ENCODE measurements around the gene RPGRIP1.
"Not testable (repeated sequence)": the region's sequence is repeated elsewhere in the genome, so short reads cannot be mapped to it uniquely, and the experiment has no call there.

The RPGRIP1 gene

DNA sequence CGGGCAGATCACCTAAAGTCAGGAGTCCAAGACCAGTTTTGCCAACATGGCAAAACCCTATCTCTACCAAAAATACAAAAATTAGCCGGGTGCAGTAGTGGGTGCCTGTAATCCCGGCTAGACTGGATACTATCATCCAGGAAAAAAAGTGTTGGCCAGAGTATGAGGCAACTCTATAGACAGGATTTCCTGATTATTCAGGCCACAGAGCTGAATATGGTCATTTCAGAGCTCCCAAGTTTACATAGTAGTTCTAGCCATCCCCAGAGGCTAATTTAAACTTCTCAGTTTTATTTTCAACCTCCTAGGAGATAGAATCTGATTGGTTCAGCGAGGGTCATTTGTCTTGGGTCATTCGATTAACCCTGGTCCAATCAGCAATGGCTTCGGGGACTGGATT lies 7.3 kb downstream of the RPGRIP1 start:
- no peak for DNase-seq (ENCODE audit: low read depth)
- TF ChIP-seq, protein P1, sequence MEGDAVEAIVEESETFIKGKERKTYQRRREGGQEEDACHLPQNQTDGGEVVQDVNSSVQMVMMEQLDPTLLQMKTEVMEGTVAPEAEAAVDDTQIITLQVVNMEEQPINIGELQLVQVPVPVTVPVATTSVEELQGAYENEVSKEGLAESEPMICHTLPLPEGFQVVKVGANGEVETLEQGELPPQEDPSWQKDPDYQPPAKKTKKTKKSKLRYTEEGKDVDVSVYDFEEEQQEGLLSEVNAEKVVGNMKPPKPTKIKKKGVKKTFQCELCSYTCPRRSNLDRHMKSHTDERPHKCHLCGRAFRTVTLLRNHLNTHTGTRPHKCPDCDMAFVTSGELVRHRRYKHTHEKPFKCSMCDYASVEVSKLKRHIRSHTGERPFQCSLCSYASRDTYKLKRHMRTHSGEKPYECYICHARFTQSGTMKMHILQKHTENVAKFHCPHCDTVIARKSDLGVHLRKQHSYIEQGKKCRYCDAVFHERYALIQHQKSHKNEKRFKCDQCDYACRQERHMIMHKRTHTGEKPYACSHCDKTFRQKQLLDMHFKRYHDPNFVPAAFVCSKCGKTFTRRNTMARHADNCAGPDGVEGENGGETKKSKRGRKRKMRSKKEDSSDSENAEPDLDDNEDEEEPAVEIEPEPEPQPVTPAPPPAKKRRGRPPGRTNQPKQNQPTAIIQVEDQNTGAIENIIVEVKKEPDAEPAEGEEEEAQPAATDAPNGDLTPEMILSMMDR (IDR thresholded peaks at IDR 0.05; ENCODE audit: control insufficient read depth, extremely low read depth, insufficient read depth) = no peak
- H3K4me3 ChIP-seq (ENCODE audit: low read depth, low read length) = no peak overlapping the region

DNA sequence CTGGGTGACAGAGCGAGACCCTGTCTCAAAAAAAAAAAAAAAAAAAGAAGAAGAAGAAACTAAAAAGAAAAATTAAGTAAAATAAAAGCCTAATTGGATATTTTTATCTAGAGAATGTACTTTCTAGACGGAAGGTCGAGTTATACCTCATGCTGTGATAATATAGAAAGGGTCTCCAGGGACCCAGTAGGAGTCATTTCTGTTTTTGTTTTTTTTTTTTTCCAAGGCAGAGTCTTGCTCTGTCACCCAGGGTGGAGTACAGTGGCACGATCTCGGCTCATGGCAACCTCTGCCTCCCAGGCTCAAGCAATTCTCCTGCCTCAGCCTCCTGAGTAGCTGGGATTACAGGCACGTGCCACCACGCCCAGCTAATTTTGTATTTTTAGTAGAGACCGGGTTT lies 14.1 kb downstream of the RPGRIP1 start:
- H3K4me3 ChIP-seq (ENCODE audit: low read depth, low read length); DNase-seq (ENCODE audit: low read depth): not testable (repeated sequence)

DNA sequence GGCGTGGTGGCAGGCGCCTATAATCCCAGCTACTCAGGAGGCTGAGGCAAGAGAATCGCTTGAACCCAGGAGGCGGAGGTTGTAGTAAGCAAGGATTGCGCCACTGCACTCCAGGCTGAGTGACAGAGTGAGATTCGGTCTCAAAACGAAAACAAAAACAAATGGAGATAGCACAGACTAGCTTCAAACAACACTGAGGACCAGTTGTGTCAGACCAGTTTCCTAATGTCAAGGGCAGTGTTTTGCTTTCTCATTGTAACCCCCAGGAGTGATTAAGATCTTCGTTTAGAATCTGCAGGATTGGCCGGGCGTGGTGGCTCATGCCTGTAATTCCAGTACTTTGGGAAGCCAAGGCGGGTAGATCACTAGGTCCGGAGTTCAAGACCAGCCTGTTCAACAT lies 18.5 kb downstream of the RPGRIP1 start:
- no peak overlapping the region for H3K4me3 ChIP-seq (ENCODE audit: low read depth, low read length)
- TF ChIP-seq, protein P1 (IDR thresholded peaks at IDR 0.05; ENCODE audit: control insufficient read depth, extremely low read depth, insufficient read depth) = no peak
- DNase-seq (ENCODE audit: low read depth) = no peak

DNA sequence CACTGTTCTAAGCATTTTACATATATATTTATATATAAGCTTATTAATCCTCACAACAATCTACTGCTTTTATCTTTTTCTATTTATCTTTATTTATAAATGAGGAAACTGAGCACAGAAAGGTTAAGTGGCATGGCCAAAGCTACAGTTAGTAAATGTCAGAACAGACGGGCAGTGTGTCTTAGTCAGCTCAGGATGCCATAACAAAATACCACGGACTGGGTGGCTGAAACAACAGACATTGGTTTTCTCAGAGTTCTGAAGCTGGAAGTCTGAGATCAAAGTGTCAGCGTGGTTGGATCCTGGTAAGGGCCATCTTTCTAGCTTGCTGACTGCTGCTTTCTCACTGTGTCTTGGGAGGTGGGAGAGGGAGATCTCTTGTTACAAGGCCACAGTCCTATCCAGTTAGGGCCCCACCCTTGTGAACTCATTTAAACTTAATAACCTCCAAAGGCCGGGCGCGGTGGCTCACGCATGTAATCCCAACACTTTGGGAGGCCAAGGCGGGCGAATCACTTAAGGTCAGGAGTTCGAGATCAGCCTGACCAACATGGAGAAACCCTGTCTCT lies 19.8 kb downstream of the RPGRIP1 start:
- TF ChIP-seq, protein P1 (IDR thresholded peaks at IDR 0.05; ENCODE audit: control insufficient read depth, extremely low read depth, insufficient read depth) = no peak
- no peak for DNase-seq (ENCODE audit: low read depth)
- no peak overlapping the region for H3K4me3 ChIP-seq (ENCODE audit: low read depth, low read length)

DNA sequence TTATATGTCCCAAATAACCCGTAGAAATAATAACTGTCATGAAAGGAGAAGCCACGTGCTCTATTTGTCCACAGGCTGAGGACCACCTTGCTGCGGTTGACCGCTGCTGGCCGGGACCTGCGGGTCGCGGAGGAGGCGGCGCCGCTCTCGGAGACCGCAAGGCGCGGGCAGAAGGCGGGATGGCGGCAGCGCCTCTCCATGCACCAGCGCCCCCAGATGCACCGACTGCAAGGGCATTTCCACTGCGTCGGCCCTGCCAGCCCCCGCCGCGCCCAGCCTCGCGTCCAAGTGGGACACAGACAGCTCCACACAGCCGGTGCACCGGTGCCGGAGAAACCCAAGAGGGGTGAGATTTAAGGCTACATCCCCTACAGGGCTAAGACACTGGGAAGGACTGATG lies 21.0 kb downstream of the RPGRIP1 start:
- no peak overlapping the region for H3K4me3 ChIP-seq (ENCODE audit: low read depth, low read length)
- TF ChIP-seq, protein P1 (IDR thresholded peaks at IDR 0.05; ENCODE audit: control insufficient read depth, extremely low read depth, insufficient read depth) = no peak
- no peak for DNase-seq (ENCODE audit: low read depth)

DNA sequence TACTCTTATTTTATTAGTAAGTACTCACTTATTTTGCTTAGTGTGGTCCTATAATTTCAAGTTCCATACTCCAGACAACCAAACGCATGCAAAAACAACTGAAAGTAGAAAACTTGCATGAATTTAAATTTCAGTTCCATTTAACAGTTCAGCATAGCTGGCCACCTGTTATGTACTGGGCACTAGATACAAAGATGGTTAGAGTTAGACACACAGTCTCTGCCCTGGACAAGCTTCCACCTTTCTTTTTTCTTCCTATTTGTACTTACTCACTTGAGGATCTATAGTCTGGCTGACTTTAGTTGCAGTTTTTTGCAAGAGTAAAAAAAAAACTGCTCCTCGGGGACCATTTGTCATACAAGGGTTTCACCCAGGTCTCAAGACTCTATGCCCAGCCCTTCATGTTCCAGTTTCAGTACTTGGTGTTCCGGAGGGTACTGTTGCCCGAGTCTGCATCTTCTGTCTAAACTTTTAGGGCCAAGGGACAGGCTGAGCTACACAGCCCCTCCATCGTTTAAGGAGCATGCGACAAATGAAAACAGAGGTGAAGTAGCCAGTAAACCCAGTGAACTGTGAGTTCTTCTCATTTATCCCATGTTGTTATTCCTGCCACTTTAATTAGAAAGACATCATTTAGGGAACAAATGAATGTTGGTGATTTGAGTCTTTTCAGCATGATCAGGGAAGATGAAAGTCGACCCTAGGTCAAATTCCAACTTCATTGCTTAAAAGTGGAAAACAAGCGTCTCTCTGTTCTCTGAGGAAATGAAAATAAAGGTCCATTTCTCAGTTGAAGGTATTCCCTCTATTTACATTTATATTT lies 22.3 kb downstream of the RPGRIP1 start:
- H3K4me3 ChIP-seq (ENCODE audit: low read depth, low read length) = no peak overlapping the region
- no peak for DNase-seq (ENCODE audit: low read depth)
- TF ChIP-seq, protein P1 (IDR thresholded peaks at IDR 0.05; ENCODE audit: control insufficient read depth, extremely low read depth, insufficient read depth) = no peak

DNA sequence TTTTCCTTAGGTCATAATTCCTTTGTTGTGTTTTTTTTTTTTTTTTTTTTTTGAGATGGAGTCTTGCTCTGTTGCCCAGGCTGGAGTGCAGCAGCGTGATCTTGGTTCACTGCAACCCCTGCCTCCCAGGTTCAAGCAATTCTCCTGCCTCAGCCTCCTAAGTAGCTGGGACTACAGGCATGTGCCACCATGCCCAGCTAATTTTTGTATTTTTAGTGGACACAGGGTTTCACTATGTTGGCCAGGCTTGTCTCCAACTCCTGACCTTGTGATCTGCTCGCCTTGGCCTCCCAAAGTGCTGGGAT lies 22.9 kb downstream of the RPGRIP1 start:
- DNase-seq (ENCODE audit: low read depth) = not testable (repeated sequence)

DNA sequence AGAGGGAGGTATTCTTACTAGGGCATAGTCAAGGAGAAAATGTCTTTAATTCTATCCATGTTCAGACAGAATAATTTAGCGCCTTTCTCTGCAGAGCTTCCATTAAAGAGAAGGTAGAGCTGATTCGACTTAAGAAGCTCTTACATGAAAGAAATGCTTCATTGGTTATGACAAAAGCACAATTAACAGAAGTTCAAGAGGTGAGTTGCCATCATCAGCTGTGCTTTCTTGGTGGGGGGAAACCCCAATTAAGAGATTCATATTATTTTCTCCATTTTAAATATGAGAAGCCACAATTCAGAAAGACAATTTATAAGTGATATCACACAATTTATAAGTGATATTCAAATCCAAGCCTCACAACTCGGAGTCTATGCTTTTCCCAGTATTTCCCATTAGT lies 27.8 kb downstream of the RPGRIP1 start:
- TF ChIP-seq, protein P1 (IDR thresholded peaks at IDR 0.05; ENCODE audit: control insufficient read depth, extremely low read depth, insufficient read depth) = no peak
- no peak for DNase-seq (ENCODE audit: low read depth)
- H3K4me3 ChIP-seq (ENCODE audit: low read depth, low read length) = peak overlapping the region; percentile 57

More for the DNA sequence above, 22.9 kb downstream of the RPGRIP1 start:
- not testable (repeated sequence) for H3K4me3 ChIP-seq (ENCODE audit: low read depth, low read length)

Data from LNCaP clone FGC (cell line).